ENCODE results near the gene CCR3.
A peak's percentile ranks its signal among the peaks of the same experiment; 100 is the strongest.

The CCR3 gene

GRCh38 chr3:46221391-46221790 is 20.9 kb upstream of the CCR3 start:
- no peak for DNase-seq (ENCODE audit: low spot score)

- no peak for DNase-seq (ENCODE audit: low spot score)
These were observed 20.3 kb upstream of the CCR3 start for GRCh38 chr3:46221938-46222337.

- DNase-seq (ENCODE audit: low spot score) = no peak
These were observed 19.7 kb upstream of the CCR3 start for GRCh38 chr3:46222435-46223161.

GRCh38 chr3:46228260-46229242 is 13.7 kb upstream of the CCR3 start:
- peak; percentile 69 for DNase-seq (ENCODE audit: low spot score)

- DNase-seq (ENCODE audit: low spot score) = no peak
These were observed 10.9 kb upstream of the CCR3 start for GRCh38 chr3:46231323-46231722.

- no peak for DNase-seq (ENCODE audit: low spot score)
These were observed 9.1 kb upstream of the CCR3 start for GRCh38 chr3:46233194-46233593.

GRCh38 chr3:46235425-46235824 is 6.8 kb upstream of the CCR3 start:
- no peak for DNase-seq (ENCODE audit: low spot score)

GRCh38 chr3:46236294-46237054 is 5.8 kb upstream of the CCR3 start:
- no peak for DNase-seq (ENCODE audit: low spot score)

GRCh38 chr3:46238386-46238785 is 3.9 kb upstream of the CCR3 start:
- DNase-seq (ENCODE audit: low spot score) = no peak

- DNase-seq (ENCODE audit: low spot score) = no peak
These were observed 2.8 kb upstream of the CCR3 start for GRCh38 chr3:46239301-46239938.

GRCh38 chr3:46239952-46240351 is 2.3 kb upstream of the CCR3 start:
- no peak for DNase-seq (ENCODE audit: low spot score)

GRCh38 chr3:46243560-46243959 is 1.3 kb downstream of the CCR3 start:
- no peak for DNase-seq (ENCODE audit: low spot score)

GRCh38 chr3:46245146-46245545 is 2.9 kb downstream of the CCR3 start:
- no peak for DNase-seq (ENCODE audit: low spot score)

- no peak for DNase-seq (ENCODE audit: low spot score)
These were observed 10.7 kb downstream of the CCR3 start for GRCh38 chr3:46252980-46253379.

- DNase-seq (ENCODE audit: low spot score) = no peak
These were observed 16.3 kb downstream of the CCR3 start for GRCh38 chr3:46258525-46258924.

GRCh38 chr3:46261926-46262594 is 19.8 kb downstream of the CCR3 start:
- no peak for DNase-seq (ENCODE audit: low spot score)

- no peak for DNase-seq (ENCODE audit: low spot score)
These were observed 21.7 kb downstream of the CCR3 start for GRCh38 chr3:46264002-46264401.

- DNase-seq (ENCODE audit: low spot score) = no peak
These were observed 24.3 kb downstream of the CCR3 start for GRCh38 chr3:46266598-46266997.

- no peak for DNase-seq (ENCODE audit: low spot score)
These were observed 27.3 kb downstream of the CCR3 start for GRCh38 chr3:46269556-46269955.

GRCh38 chr3:46270474-46270873 is 28.2 kb downstream of the CCR3 start:
- no peak for DNase-seq (ENCODE audit: low spot score)

- DNase-seq (ENCODE audit: low spot score) = no peak
These were observed 29.0 kb downstream of the CCR3 start for GRCh38 chr3:46271209-46271745.

Data from hematopoietic multipotent progenitor cell treated with erythropoietin and hydrocortisone succinate and interleukin-3 and kit ligand, for 15 days (in vitro differentiated cells).